Ovary (tissue), 9 donors: ENCODE measurements around the gene HHIPL1. TPM values are rescaled to one million over a fixed set of nuclear protein-coding genes. Genes with fewer than 3 reads are reported as not detected.

Experiments
- DNase-seq, 5 donors: peaks; one replicate each; pipeline ENCODE4 v3.0.0-alpha.2; 2019 to 2020
- H3K27ac ChIP-seq, 2 donors: fragments of 200-600 bp; one replicate each; pipeline versions ENCODE4 v1.5.1 to v1.8.0; 2019 to 2022
- H3K27me3 ChIP-seq: fragments of 200-600 bp; one replicate; pipeline ENCODE4 v1.8.0; 2022
- H3K36me3 ChIP-seq: fragments of 200-600 bp; sonication (generic); one replicate; pipeline ENCODE4 v1.5.1; 2019
- H3K4me1 ChIP-seq: one replicate; pipeline ENCODE4 v1.8.1; 2013; ENCODE audit warnings: mild to moderate bottlenecking, moderate library complexity; ENCODE audit not compliant: insufficient read depth
- H3K4me3 ChIP-seq: fragments of 200-600 bp; sonication (generic); one replicate; pipeline ENCODE4 v1.5.1; 2017
- H3K9me3 ChIP-seq, 2 donors: fragments of 200-600 bp in 1 of 2; sonication (generic) in 1 of 2; one replicate each; pipeline versions ENCODE4 v1.5.1 to v1.8.1; 2013 to 2019; ENCODE audit warnings: mild to moderate bottlenecking in 1 of 2, moderate library complexity in 1 of 2
- EP300 ChIP-seq: sonication (generic); formaldehyde crosslinking; IDR thresholded peaks from one replicate; pipeline ENCODE4 v1.6.1; 2017; ENCODE audit warnings: antibody characterized with exemption
- POLR2A ChIP-seq: fragments of 450-650 bp; IDR thresholded peaks from one replicate; pipeline ENCODE4 v1.6.1; 2017; ENCODE audit warnings: antibody characterized with exemption, mild to moderate bottlenecking, moderate library complexity
- WGBS, 3 donors: extraction: QIAGEN DNeasy Blood & Tissue Kit in 1 of 3; methylation state at CpG; one replicate each; pipeline versions ENCODE4 v1.1.5 to v1.1.7; 2013 to 2017; 5-methylcytosine and 5-hydroxymethylcytosine counted together
- intact Hi-C, 4 donors: fragments of 100-400 bp; cut with DNase I; formaldehyde crosslinking; loops; one replicate each; pipeline versions ENCODE4 v1.11.0 to v1.15.1; 2022 to 2023
- polyA plus RNA-seq, 2 donors: library from polyadenylated mRNA; stranded (reverse); fragments of 200-250 nt in 1 of 2; fragments of 350-450 nt in 1 of 2; fragmentation: Illumina TruSeq in 1 of 2; extraction: RNeasy Lipid Tissue Mini Kit (QIAGEN cat#74804) in 1 of 2; gene quantifications; one replicate each; pipeline ENCODE4 v1.2.3, GENCODE V29; 2013 to 2014
- total RNA-seq, 7 donors: library from RNA; depleted of rRNA in 2 of 7; stranded (reverse); fragments of >200 nt in 2 of 7; fragmentation: NEBNext Ultra II Directional in 3 of 7; extraction: Animal tissue kit (Norgen Biotek cat#: 25700) in 3 of 7; gene quantifications; one replicate each; pipeline versions ENCODE4 v1.1.0 to v1.2.4, GENCODE V29; 2016 to 2023
- TF ChIP-seq, protein P1 (sequence below), 3 donors: fragments of 450-650 bp in 2 of 3; fragments of 200-600 bp in 1 of 3; IDR thresholded peaks; one replicate each; pipeline versions ENCODE4 v1.5.1 to v1.8.0; 2016 to 2022; ENCODE audit warnings: antibody characterized with exemption in 3 of 3, mild to moderate bottlenecking in 1 of 3
- donor health status: DM: no; HTN: no; CAD: no; lungs with moderate emphysema.
- donor health status: DM: no; HTN: no; CAD: no.
- donor health status: Bipolar disorder and iron deficiency.
- donor health status: DM: yes; HTN: yes; CAD: no.
- donor health status: DM: no; HTN: no; CAD: no.
- donor health status: DM: yes; HTN: yes; CAD: no.

HHIPL1 gene
- total and polyA plus RNA-seq, 9 donors, result 0.48 to 3.8 (median 2.1) TPM

DNA sequence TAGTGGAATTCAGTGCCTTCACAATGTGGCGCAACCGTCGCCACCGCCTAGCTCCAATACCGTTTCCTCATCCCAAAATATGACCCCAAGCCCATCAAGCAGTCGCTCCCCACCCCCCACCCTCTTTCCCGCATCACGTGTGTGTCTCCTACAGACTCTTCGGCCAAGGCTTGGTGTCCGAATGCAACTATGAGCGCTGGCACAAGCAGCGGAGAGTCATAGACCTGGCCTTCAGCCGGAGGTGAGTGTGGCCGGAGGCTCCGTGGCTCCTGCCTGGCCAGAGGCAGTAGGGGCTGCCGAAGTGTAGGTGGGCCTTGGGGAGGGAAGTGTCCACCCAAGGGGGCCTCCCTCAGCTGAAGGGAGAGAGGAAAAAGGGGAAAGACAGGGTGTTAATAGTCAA is 54.9 kb downstream of the HHIPL1 start:
- intact Hi-C loops, result no loop called here
- H3K4me1 ChIP-seq, result no peaks in the 10 kb centered on the region
- TF ChIP-seq, protein P1, sequence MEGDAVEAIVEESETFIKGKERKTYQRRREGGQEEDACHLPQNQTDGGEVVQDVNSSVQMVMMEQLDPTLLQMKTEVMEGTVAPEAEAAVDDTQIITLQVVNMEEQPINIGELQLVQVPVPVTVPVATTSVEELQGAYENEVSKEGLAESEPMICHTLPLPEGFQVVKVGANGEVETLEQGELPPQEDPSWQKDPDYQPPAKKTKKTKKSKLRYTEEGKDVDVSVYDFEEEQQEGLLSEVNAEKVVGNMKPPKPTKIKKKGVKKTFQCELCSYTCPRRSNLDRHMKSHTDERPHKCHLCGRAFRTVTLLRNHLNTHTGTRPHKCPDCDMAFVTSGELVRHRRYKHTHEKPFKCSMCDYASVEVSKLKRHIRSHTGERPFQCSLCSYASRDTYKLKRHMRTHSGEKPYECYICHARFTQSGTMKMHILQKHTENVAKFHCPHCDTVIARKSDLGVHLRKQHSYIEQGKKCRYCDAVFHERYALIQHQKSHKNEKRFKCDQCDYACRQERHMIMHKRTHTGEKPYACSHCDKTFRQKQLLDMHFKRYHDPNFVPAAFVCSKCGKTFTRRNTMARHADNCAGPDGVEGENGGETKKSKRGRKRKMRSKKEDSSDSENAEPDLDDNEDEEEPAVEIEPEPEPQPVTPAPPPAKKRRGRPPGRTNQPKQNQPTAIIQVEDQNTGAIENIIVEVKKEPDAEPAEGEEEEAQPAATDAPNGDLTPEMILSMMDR (IDR thresholded peaks at IDR 0.05), result no peak
- no peak for DNase-seq
- 91 to 92% (median 92%) methylated on average over 16 of the region's 16 CpGs for WGBS, 3 donors
- H3K4me3 ChIP-seq, result no peak overlapping the region
- H3K9me3 ChIP-seq, result peaks cover 0 to 6% of the 10 kb centered on the region in 2 donors
- H3K27me3 ChIP-seq, result no peaks in the 10 kb centered on the region
- no peak overlapping the region for H3K27ac ChIP-seq
- H3K36me3 ChIP-seq, result no peaks in the 10 kb centered on the region

GRCh38 chr14:99700379-99700778 is 55.5 kb downstream of the HHIPL1 start:
- Histone ChIP-seq H3K9me3 (peaks cover 0 to 6% of the 10 kb centered on the region in 2 donors), H3K36me3 (no peaks in the 10 kb centered on the region), H3K27me3 (no peaks in the 10 kb centered on the region), H3K27ac (no peak overlapping the region), H3K4me3 (no peak overlapping the region), H3K4me1 (no peaks in the 10 kb centered on the region)
- TF ChIP-seq, protein P1 (IDR thresholded peaks at IDR 0.05), result no peak
- TF ChIP-seq POLR2A, result no peak
- WGBS, 3 donors, result 90 to 92% (median 92%) methylated on average over 6 of the region's 6 CpGs
- DNase-seq, result no peak
- intact Hi-C loops, result no loop called here

GRCh38 chr14:99701260-99701659 is 56.3 kb downstream of the HHIPL1 start:
- peaks cover 0 to 6% of the 10 kb centered on the region in 2 donors for H3K9me3 ChIP-seq
- TF ChIP-seq POLR2A (no peak), EP300 (no peak)
- TF ChIP-seq, protein P1 (IDR thresholded peaks at IDR 0.05), result no peak
- H3K36me3 ChIP-seq, result no peaks in the 10 kb centered on the region
- H3K27me3 ChIP-seq, result no peaks in the 10 kb centered on the region
- DNase-seq, result no peak
- no peak overlapping the region for H3K27ac ChIP-seq
- H3K4me3 ChIP-seq, result no peak overlapping the region
- no peaks in the 10 kb centered on the region for H3K4me1 ChIP-seq
- WGBS, 3 donors, result 97 to 98% (median 97%) methylated on average over 1 of the region's 1 CpG
- intact Hi-C loops, result no loop called here

GRCh38 chr14:99702115-99702514 is 57.2 kb downstream of the HHIPL1 start:
- Histone ChIP-seq H3K36me3 (no peaks in the 10 kb centered on the region), H3K4me1 (no peaks in the 10 kb centered on the region), H3K27ac (no peak overlapping the region), H3K9me3 (peaks cover 0 to 6% of the 10 kb centered on the region in 2 donors), H3K4me3 (no peak overlapping the region), H3K27me3 (no peaks in the 10 kb centered on the region)
- intact Hi-C loops, result no loop called here
- TF ChIP-seq, protein P1 (IDR thresholded peaks at IDR 0.05), result no peak
- no peak for TF ChIP-seq EP300
- TF ChIP-seq POLR2A, result no peak
- DNase-seq, result no peak

DNA sequence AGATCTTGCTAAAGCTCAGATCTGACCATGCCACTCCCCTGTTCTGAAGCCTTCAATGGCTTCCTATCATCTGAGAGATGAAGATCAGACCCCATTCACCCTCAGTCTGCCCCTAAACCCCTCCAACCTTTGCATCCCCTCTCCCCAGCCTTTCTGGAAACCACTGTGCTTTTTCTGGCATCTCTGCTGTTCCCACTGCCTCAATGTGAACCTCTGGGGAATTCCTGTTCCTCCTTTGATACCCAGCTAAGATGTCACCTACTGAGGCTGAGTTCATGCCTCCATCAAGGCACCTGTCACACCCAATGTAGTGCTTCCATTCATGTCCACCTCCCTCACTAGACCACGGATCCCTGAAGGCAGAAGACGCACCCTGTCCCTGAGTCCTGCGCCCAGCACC is 58.5 kb downstream of the HHIPL1 start:
- Histone ChIP-seq H3K4me3 (no peak overlapping the region), H3K27ac (no peak overlapping the region), H3K27me3 (no peaks in the 10 kb centered on the region), H3K36me3 (no peaks in the 10 kb centered on the region), H3K4me1 (no peaks in the 10 kb centered on the region), H3K9me3 (peaks cover 0 to 6% of the 10 kb centered on the region in 2 donors)
- no peak for DNase-seq
- TF ChIP-seq, protein P1 (IDR thresholded peaks at IDR 0.05), result no peak
- TF ChIP-seq POLR2A (no peak), EP300 (no peak)
- intact Hi-C loops, result no loop called here
- WGBS, 3 donors, result 95 to 98% (median 95%) methylated on average over 3 of the region's 3 CpGs
